CD14-positive monocyte (primary cell): ENCODE results near the gene USHBP1. TPM values are rescaled to one million over a fixed set of nuclear protein-coding genes. Genes with fewer than 3 reads are reported as not detected.

ENCODE experiments used
- DNase-seq, 3 donors: peaks; one replicate each; pipeline ENCODE4 v3.0.0-alpha.2; 2011 to 2022
- H2AFZ ChIP-seq: 2 replicates; pipeline ENCODE4 v1.6.0; 2012; ENCODE audit warnings: mild to moderate bottlenecking, low read depth, low read length, inconsistent platforms; ENCODE audit not compliant: insufficient read depth, poor library complexity, severe bottlenecking
- H3K27ac ChIP-seq, 2 donors: 1 replicate in 1 of 2; 2 replicates in 1 of 2; pipeline ENCODE4 v1.5.1; 2012 to 2013; ENCODE audit warnings: low read length in 2 of 2, control low read depth in 1 of 2, inconsistent platforms in 1 of 2, low read depth in 1 of 2, mild to moderate bottlenecking in 1 of 2
- H3K27me3 ChIP-seq, 2 donors: one replicate each; pipeline versions ENCODE4 v1.6.0 to v1.6.1; 2011 to 2013; ENCODE audit warnings: low read length in 2 of 2; ENCODE audit not compliant: control insufficient read depth in 2 of 2, insufficient read depth in 2 of 2
- H3K36me3 ChIP-seq, 2 donors: replicated peaks in 1 of 2; 1 replicate in 1 of 2; 2 replicates in 1 of 2; pipeline versions ENCODE4 v1.5.1 to v1.6.1; 2012 to 2013; ENCODE audit warnings: low read length in 2 of 2, control low read depth in 1 of 2, inconsistent platforms in 1 of 2, mild to moderate bottlenecking in 1 of 2; ENCODE audit not compliant: insufficient read depth in 2 of 2, control insufficient read depth in 1 of 2
- H3K4me1 ChIP-seq, 2 donors: 1 replicate in 1 of 2; 2 replicates in 1 of 2; pipeline versions ENCODE4 v1.5.1 to v1.6.1; 2012 to 2013; ENCODE audit warnings: low read length in 2 of 2, control low read depth in 1 of 2, inconsistent platforms in 1 of 2, mild to moderate bottlenecking in 1 of 2, moderate library complexity in 1 of 2; ENCODE audit not compliant: insufficient read depth in 2 of 2, control insufficient read depth in 1 of 2
- H3K4me2 ChIP-seq: replicated peaks from 2 replicates; pipeline ENCODE3; 2012; ENCODE audit warnings: low read length, moderate library complexity, mild to moderate bottlenecking; ENCODE audit not compliant: poor library complexity, severe bottlenecking; ENCODE audit errors: extremely low read depth
- H3K4me3 ChIP-seq, 3 experiments: fragments of 200-600 bp in 1 of 3; sonication (generic) in 1 of 3; replicated peaks in 1 of 3; 1 replicate in 2 of 3; 2 replicates in 1 of 3; pipeline ENCODE4 v1.5.1; 2011 to 2013; ENCODE audit warnings: low read length in 3 of 3, mild to moderate bottlenecking in 3 of 3, control low read depth in 2 of 3, low read depth in 2 of 3, inconsistent platforms in 1 of 3, moderate library complexity in 1 of 3
- H3K79me2 ChIP-seq: 2 replicates; pipeline ENCODE4 v1.6.0; 2012; ENCODE audit warnings: mild to moderate bottlenecking, control low read depth, inconsistent platforms, low read length, moderate library complexity; ENCODE audit not compliant: insufficient read depth
- H3K9ac ChIP-seq: 2 replicates; pipeline ENCODE4 v1.6.0; 2017; ENCODE audit warnings: low read length, mild to moderate bottlenecking; ENCODE audit not compliant: insufficient read depth, poor library complexity, severe bottlenecking
- H3K9me3 ChIP-seq, 2 donors: replicated peaks in 1 of 2; 1 replicate in 1 of 2; 2 replicates in 1 of 2; pipeline versions ENCODE4 v1.5.1 to v1.6.1; 2012 to 2013; ENCODE audit warnings: low read length in 2 of 2, control low read depth in 1 of 2; ENCODE audit not compliant: control insufficient read depth in 1 of 2, insufficient read depth in 1 of 2
- H4K20me1 ChIP-seq: 2 replicates; pipeline ENCODE4 v1.6.0; 2012; ENCODE audit warnings: mild to moderate bottlenecking, low read length, control low read depth, moderate library complexity; ENCODE audit not compliant: insufficient read depth
- H3K27ac Mint-ChIP-seq, 7 donors: one replicate each; pipeline ENCODE4 v1.8.0; 2020; ENCODE audit warnings: mild to moderate bottlenecking in 7 of 7, mixed read lengths in 7 of 7, moderate library complexity in 6 of 7, inconsistent platforms in 2 of 7
- H3K27me3 Mint-ChIP-seq, 3 donors: one replicate each; pipeline ENCODE4 v1.8.0; 2021 to 2022; ENCODE audit warnings: low read depth in 3 of 3, mild to moderate bottlenecking in 3 of 3, mixed read lengths in 3 of 3, moderate library complexity in 3 of 3, inconsistent platforms in 1 of 3
- H3K36me3 Mint-ChIP-seq, 2 donors: one replicate each; pipeline ENCODE4 v1.8.0; 2020; ENCODE audit warnings: mixed read lengths in 2 of 2, inconsistent platforms in 1 of 2, mild to moderate bottlenecking in 1 of 2
- H3K4me1 Mint-ChIP-seq: one replicate; pipeline ENCODE4 v1.8.0; 2020; ENCODE audit warnings: mild to moderate bottlenecking, mixed read lengths
- H3K4me3 Mint-ChIP-seq, 2 donors: one replicate each; pipeline ENCODE4 v1.8.0; 2020; ENCODE audit warnings: mild to moderate bottlenecking in 2 of 2, mixed read lengths in 2 of 2, moderate library complexity in 1 of 2
- H3K9me3 Mint-ChIP-seq, 7 donors: one replicate each; pipeline ENCODE4 v1.8.0; 2020 to 2022; ENCODE audit warnings: mixed read lengths in 7 of 7, mild to moderate bottlenecking in 6 of 7, moderate library complexity in 6 of 7, inconsistent platforms in 2 of 7
- WGBS: methylation state at CpG from one replicate; pipeline ENCODE4 v1.1.5; 2013; ENCODE audit warnings: missing lambda C conversion rate; ENCODE audit not compliant: insufficient coverage; 5-methylcytosine and 5-hydroxymethylcytosine counted together
- intact Hi-C, 2 donors: fragments of 100-400 bp; cut with micrococcal nuclease; formaldehyde crosslinking; loops; one replicate each; pipeline versions ENCODE4 v1.15.0 to v1.15.1; 2023
- polyA plus RNA-seq, 3 donors: library from polyadenylated mRNA; depleted of rRNA in 1 of 3; unstranded in 2 of 3; stranded (reverse) in 1 of 3; fragments of 300-500 nt in 2 of 3; fragments of >200 nt in 1 of 3; fragmentation: Illumina TruSeq in 2 of 3; gene quantifications; 1 replicate in 2 of 3; 2 replicates in 1 of 3; pipeline ENCODE4 v1.2.3, GENCODE V29; 2012 to 2021
- TF ChIP-seq, protein P1 (sequence below): fragments of 200-600 bp; IDR thresholded peaks from one replicate; pipeline ENCODE4 v1.8.0; 2022; ENCODE audit warnings: antibody characterized with exemption, mild to moderate bottlenecking

Gene USHBP1
- polyA plus RNA-seq, 3 donors, result not detected

DNA sequence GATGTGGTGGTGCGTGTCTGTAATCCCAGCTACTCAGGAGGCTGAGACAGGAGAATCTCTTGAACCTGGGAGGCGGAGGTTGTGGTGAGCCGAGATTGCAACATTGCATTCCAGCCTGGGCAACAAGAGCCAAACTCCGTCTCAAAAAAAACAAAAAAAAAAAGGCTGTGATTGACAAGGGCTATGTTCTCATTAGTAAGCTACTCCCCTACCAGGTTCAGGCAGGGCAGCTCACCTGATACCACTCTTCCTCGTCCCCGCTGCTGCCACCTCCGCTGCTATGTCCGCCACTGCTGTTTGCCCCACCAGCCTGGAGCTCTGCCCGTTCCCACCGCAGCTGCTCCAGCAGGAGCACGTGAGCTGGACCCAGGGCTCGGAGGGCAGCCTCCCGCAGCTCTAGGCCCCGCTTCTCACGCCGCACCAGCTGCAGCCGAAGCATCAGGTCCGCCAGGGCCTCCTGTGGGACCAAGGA is 9.4 kb downstream of the USHBP1 start:
- intact Hi-C loops, result no loop called here
- H3K9ac ChIP-seq, result no peak overlapping the region
- no peaks in the 10 kb centered on the region for H3K36me3 Mint-ChIP-seq
- no peak overlapping the region for H3K4me3 Mint-ChIP-seq
- WGBS, result 89% methylated on average over 15 of the region's 18 CpGs
- H3K4me3 ChIP-seq, result no peak overlapping the region
- no peak for DNase-seq
- no peaks in the 10 kb centered on the region for H3K36me3 ChIP-seq
- H3K27me3 Mint-ChIP-seq, result peaks cover 2 to 8% (median 5%) of the 10 kb centered on the region in 3 donors
- no peak overlapping the region for H2AFZ ChIP-seq
- no peak overlapping the region for H3K27ac Mint-ChIP-seq
- no peak overlapping the region for H3K27ac ChIP-seq
- H3K4me2 ChIP-seq, result no peak overlapping the region
- TF ChIP-seq, protein P1, sequence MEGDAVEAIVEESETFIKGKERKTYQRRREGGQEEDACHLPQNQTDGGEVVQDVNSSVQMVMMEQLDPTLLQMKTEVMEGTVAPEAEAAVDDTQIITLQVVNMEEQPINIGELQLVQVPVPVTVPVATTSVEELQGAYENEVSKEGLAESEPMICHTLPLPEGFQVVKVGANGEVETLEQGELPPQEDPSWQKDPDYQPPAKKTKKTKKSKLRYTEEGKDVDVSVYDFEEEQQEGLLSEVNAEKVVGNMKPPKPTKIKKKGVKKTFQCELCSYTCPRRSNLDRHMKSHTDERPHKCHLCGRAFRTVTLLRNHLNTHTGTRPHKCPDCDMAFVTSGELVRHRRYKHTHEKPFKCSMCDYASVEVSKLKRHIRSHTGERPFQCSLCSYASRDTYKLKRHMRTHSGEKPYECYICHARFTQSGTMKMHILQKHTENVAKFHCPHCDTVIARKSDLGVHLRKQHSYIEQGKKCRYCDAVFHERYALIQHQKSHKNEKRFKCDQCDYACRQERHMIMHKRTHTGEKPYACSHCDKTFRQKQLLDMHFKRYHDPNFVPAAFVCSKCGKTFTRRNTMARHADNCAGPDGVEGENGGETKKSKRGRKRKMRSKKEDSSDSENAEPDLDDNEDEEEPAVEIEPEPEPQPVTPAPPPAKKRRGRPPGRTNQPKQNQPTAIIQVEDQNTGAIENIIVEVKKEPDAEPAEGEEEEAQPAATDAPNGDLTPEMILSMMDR, result no peak
- no peaks in the 10 kb centered on the region for H3K4me1 Mint-ChIP-seq
- no peaks in the 10 kb centered on the region for H3K4me1 ChIP-seq
- H3K79me2 ChIP-seq, result no peaks in the 10 kb centered on the region
- no peaks in the 10 kb centered on the region for H3K27me3 ChIP-seq
- H3K9me3 ChIP-seq, result no peaks in the 10 kb centered on the region
- peaks cover 0 to 2% (median 0%) of the 10 kb centered on the region in 7 donors for H3K9me3 Mint-ChIP-seq
- no peaks in the 10 kb centered on the region for H4K20me1 ChIP-seq

GRCh38 chr19:17254636-17255035 is 9.9 kb downstream of the USHBP1 start:
- Mint-ChIP-seq H3K27ac (no peak overlapping the region), H3K9me3 (peaks cover 0 to 2% (median 0%) of the 10 kb centered on the region in 7 donors), H3K36me3 (no peaks in the 10 kb centered on the region), H3K27me3 (peaks cover 2 to 8% (median 5%) of the 10 kb centered on the region in 3 donors), H3K4me3 (no peak overlapping the region), H3K4me1 (no peaks in the 10 kb centered on the region)
- Histone ChIP-seq H3K4me3 (no peak overlapping the region), H3K79me2 (no peaks in the 10 kb centered on the region), H3K4me1 (no peaks in the 10 kb centered on the region), H3K27me3 (no peaks in the 10 kb centered on the region), H4K20me1 (no peaks in the 10 kb centered on the region), H3K9ac (no peak overlapping the region), H2AFZ (no peak overlapping the region), H3K36me3 (no peaks in the 10 kb centered on the region), H3K4me2 (no peak overlapping the region), H3K9me3 (no peaks in the 10 kb centered on the region), H3K27ac (no peak overlapping the region)
- TF ChIP-seq, protein P1, result no peak
- DNase-seq, result no peak
- intact Hi-C loops, result no loop called here
- WGBS, result 59% methylated on average over 2 of the region's 10 CpGs
